ENCODE measurements around the gene UBE2E2.

DNA sequence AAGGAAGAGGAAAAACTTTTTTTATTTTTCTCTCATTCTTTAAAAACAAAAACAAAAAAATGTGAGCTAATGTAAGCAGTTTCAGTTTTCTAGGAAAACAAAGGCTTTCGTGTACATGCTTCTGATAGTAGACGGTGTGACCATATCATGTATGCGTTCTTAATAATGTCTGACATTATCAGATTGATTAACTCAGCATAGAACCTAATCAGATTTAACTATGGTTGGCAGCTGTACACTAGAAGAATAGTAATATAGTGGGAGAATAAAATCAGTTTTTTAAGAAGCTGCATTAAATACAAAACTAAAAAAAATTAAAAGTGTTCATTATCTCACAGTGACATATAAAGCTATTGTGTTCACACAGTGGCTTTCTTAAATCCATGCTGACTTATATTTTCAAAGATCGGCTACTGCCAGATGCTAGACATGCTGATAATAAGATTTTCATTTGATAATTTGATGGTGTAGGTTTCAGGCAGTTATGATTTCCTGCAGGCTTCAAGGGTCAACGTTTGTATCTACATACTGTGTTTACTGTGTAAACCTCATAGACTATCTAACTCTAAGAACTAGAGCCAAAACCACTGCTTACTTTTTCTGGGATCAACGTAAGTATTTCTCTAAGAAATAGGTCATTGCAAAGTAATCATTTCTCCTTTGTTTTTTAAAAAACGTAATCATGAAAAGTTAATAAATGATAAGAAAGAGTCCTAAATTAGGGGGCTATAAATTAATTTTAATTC is 74.0 kb downstream of the UBE2E2 start:
- TF ChIP-seq, protein P1, sequence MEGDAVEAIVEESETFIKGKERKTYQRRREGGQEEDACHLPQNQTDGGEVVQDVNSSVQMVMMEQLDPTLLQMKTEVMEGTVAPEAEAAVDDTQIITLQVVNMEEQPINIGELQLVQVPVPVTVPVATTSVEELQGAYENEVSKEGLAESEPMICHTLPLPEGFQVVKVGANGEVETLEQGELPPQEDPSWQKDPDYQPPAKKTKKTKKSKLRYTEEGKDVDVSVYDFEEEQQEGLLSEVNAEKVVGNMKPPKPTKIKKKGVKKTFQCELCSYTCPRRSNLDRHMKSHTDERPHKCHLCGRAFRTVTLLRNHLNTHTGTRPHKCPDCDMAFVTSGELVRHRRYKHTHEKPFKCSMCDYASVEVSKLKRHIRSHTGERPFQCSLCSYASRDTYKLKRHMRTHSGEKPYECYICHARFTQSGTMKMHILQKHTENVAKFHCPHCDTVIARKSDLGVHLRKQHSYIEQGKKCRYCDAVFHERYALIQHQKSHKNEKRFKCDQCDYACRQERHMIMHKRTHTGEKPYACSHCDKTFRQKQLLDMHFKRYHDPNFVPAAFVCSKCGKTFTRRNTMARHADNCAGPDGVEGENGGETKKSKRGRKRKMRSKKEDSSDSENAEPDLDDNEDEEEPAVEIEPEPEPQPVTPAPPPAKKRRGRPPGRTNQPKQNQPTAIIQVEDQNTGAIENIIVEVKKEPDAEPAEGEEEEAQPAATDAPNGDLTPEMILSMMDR (IDR thresholded peaks at IDR 0.05), result no peak
- TF ChIP-seq POLR2AphosphoS5 (IDR thresholded peaks at IDR 0.05), result no peak
- TF ChIP-seq POLR2A (IDR thresholded peaks at IDR 0.05), result no peak
